ENCODE results near the gene RBFA.
"Not testable (repeated sequence)": the region's sequence is repeated elsewhere in the genome, so short reads cannot be mapped to it uniquely, and the experiment has no call there.

RBFA gene, protein sequence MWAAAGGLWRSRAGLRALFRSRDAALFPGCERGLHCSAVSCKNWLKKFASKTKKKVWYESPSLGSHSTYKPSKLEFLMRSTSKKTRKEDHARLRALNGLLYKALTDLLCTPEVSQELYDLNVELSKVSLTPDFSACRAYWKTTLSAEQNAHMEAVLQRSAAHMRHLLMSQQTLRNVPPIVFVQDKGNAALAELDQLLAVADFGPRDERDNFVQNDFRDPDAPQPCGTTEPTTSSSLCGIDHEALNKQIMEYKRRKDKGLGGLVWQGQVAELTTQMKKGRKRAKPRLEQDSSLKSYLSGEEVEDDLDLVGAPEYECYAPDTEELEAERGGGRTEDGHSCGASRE

DNA sequence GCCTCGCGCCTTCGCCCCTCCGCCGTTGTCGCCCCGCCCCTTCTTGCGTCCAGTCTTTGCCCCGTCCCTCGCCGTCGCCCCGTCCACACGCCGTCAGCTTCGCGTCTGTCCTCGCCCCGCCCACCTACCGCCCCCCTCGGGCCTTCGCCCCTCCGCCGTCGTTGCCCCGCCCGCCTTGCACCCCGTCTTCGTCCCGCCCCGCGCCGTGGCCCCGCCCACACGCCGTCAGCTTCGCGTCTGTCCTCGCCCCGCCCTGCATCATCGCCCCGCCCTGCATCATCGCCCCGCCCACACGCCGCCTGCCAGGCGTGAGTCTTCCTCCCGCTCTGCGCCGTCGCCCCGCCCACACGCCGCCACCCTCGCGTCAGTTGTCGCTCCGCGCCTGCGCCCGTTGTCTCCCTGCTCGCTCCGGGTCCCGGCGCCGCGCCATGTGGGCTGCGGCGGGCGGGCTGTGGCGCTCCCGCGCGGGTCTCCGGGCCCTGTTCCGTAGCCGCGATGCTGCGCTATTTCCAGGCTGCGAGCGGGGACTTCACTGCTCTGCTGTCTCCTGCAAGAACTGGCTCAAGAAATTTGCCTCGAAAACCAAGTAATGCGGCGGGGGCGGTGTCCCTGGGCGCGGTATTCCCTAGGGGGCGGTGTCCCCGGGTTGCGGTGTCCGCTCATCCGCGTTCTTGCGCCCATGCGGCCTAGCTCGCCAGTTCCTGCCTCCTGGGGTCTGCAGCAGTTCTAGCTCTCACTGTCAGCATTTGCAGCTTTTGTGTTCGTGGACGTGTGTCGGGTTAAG is at the start of gene RBFA:
Gene RBFA, plus strand, starts transcription at position 367 of the 784 bp plus-strand sequence. Its CDS starts 62 bp downstream, at position 429.
- peak; percentile 84 to 95 for DNase-seq

DNA sequence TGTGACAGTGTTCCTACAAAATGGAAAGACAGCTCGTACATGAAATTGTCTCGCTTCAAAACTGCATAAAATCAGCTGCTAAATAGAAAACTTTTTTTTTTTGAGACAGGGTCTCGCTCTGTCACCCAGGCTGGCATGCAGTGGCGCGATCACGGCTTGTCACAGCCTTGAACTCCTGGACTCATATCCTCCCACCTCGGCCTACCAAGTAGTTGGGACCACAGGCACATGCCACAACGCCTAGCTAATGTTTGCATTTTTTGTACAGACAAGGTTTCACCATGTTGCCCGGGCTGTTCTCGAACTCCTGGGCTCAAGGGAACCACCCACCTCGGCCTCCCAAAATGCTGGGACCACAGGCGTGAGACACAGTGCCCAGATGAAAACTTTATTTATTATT is 49.1 kb upstream of the RBFA start:
- no peak for DNase-seq

- no peak for DNase-seq
Measured at GRCh38 chr18:79986726-79987125, 47.5 kb upstream of the RBFA start.

DNA sequence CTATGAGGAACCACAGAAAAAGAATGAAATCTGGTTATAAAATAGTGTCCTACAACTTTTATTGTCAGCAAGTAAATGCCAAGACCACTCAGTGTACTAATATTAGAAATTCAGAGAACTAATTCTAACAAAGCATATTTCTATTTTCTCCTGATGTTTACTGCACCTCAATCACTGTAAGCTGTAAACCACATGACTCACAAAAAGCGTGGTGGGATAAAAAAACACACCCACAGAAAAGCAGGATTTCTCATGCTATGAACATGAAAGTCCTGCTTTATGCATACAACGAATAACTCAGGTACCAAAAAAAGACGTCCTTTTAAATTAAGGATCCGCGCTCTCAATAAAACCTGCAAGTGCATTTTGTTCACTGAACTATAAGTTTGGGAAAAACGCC is 46.7 kb upstream of the RBFA start:
- no peak for DNase-seq

DNA sequence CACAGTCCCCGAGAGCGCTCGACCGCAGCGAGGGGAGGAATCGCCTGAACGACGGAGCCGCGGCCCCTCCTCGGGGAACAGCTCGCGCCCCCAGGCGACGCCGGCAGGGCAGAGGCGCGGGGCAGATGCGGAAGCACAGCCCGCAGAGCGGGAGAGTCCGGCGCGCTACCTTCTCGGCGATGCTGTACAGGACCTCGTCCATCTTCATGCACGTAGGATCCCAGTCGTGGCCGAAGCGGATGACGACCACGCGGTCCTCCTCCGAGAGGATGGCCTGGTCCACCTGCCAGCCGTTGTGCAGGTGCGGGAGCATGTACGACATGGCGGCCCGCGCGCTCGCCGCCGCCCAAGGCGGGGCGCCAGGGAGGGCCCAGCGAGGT is 46.2 kb upstream of the RBFA start:
- DNase-seq: no peak

DNA sequence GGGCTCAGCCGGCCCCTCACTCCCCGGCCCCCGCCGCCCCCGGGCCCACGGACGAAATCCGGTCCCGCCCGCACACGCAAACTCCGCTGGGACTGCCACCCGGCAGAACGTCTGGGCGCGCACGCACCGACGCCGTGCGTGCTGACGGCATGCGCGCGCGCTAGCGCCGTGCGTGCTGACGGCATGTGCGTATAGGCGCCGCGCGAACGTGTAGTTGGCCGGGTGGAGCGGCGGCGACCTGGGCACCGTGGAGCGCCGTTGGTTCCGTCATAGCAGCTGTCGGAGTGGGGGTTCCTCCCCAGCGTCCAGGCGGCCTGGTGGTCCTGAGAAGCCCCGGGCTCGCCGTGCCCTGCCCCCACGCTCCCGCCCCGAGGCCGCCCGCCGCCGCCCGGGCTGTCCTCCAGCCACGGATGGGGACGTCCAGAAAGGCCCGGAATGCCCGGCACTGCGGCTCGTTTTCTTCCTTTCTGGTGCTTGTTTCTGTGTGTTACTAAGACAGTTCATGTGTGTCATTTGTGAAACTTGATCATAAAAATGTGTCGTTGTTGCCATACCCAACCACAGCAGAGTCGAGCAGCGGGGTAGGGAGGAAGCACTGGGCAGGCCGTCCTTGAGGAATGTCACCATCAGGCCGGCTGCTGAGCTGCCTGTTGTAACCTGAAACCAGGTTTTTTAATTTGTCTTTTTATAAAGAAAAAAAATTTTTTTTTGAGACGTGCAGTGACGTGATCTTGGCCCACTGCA is 45.6 kb upstream of the RBFA start, which contains the start of gene TXNL4A:
Gene TXNL4A, minus strand, starts transcription at position 113 of the 744 bp plus-strand sequence. CDS start 171 bp downstream, outside the sequence.
- DNase-seq: peak; percentile 21 to 72

DNA sequence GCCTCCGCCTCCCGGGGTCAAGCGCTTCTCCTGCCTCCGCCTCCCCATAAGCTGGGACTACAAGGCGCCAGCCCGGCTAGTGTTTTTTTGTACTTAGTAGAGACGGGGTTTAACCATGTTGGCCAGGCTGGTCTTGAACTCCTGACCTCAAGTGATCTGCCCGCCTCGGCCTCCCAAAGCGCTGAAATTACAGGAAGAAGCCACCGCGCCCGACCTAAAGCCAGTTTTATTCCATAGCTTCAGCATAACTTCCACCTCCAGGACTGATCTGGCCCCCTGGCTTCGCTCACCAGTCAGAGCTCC is 45.1 kb upstream of the RBFA start:
- DNase-seq: no peak

DNA sequence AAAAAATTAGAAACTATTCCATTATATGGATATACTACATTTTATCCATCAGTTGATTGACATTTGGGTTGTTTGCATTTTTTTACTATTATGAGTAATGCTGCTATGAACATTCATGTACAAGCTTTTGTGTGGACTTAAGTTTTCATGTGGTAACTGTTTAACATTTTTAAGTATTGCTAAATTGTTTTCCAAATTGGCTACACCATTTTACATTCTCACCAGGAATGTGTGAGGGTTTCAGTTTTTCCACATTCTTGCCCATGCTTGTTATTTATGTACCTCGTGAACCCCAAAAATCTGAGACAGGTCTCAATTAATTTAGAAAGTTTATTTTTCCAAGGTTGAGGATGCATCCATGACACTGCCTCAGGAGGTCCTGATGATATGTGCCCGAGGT is 42.7 kb upstream of the RBFA start:
- DNase-seq: no peak

DNA sequence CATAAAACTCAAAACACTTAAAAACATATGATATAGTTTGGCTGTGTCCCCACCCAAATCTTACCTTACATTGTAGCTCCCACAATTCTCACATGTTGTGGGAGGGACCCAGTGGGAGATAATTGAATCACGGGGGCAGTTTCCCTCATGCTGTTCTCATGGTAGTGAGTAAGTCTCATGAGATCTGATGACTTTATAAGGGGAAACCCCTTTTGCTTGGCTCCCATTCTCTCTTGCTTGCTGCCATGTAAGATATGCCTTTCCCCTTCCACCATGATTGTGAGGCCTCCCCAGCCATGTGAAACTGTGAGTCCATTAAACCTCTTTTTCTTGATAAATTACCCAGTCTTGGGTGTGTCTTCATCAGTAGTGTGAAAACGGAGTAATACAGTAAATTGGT is 34.5 kb upstream of the RBFA start:
- not testable (repeated sequence) for DNase-seq

- DNase-seq: no peak
Measured at GRCh38 chr18:80000877-80001276, 33.4 kb upstream of the RBFA start.

DNA sequence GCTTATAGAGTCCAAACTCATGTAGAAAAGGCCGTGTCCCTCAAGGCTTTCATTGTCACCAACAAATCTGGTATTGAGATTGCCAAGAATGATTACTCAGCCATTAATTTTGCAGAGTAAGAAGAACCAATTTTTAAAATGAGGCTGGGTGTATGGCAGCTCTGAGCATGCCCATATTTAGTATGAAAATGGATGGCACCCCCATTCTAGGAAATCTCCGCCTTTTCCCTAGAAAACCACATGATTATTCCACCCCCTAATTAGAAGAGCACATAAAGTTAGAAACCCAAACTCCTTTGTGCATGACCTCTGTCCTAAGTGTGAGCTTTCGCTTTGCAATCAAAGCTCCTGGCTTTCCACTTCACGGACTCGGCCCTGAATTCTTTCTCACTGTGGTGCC is 31.8 kb upstream of the RBFA start:
- no peak for DNase-seq

- DNase-seq: no peak
Measured at GRCh38 chr18:80004600-80005342, 29.5 kb upstream of the RBFA start.

DNA sequence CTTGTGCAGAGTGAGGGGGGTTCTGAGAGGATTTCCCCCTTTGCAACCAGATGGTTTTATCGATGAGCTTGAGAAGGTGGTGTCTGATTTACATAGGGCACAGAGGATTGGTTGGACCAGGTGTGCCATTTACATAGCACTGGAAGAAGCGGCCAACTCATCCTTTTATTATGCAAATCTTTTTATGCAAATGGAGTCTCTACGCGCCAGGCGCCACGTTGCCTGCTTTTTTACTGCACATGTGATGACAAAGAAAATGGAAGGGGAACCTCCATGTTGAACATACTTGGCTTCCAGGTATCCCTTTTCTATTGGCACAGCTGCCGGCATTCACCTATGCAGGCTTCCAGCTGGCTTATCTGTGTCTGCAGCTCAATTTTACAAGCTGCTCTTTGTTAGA is 27.5 kb upstream of the RBFA start:
- no peak for DNase-seq

DNA sequence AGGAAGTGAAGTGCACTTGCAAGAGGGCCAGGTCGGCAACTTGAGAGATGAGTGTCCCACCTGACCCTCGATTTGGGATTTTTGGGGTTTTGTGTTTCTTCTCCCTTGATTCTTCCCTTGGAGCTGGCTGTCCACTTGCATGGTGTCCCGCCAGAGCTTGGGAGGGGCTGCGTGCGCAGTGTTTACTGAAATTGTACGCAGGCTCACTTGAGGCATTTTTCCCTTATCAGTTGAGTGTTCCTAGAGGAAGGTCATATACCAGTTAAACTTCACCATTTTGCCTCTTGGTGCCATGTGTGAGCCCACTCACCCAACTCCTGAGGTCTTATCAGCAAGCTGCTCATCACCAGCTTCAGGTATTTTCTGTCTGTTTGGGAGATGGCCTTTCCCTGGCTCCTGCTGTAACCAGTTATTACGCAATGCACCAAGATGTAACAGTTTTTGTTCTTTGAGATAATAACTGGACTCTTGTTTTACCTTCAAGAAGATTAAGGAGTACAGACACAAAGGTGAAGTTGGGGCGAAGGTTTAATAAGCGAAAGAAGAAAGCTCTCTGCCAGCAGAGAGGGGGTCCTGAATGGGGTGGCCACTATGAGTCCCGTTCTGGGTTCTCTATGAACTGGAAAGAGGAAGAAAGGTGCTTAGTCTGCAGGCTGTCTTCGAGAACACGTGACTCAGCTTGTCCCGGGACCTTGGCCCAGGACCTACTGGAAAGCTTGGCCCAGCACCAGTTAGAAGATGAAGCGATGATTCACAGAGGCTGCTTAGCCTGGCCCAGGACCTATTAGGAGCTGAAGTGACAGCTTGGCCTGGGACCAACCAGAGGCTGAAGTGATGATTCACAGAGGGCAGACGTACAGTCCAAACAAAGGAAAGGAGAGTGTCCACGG is 24.3 kb upstream of the RBFA start:
- no peak for DNase-seq

DNA sequence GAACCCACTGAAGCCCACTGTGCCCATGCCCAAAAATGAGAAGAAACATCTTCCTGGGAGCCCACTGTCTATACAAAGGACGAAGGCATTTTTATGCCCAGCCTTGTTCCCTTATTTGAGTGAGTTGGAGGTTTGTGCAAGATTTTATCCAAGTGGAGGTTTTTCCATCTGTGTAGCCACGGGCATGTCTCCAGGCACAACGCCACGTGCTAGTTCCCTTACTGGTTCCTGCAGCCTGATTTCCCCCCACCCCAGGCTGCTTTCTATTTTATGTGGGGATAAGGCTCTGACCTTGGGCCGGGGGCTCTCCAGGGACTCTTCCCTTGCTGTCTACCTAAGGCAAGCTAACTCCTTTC is 23.7 kb upstream of the RBFA start:
- DNase-seq: no peak

GRCh38 chr18:80011496-80012137 is 22.6 kb upstream of the RBFA start:
- not testable (repeated sequence) for DNase-seq

DNA sequence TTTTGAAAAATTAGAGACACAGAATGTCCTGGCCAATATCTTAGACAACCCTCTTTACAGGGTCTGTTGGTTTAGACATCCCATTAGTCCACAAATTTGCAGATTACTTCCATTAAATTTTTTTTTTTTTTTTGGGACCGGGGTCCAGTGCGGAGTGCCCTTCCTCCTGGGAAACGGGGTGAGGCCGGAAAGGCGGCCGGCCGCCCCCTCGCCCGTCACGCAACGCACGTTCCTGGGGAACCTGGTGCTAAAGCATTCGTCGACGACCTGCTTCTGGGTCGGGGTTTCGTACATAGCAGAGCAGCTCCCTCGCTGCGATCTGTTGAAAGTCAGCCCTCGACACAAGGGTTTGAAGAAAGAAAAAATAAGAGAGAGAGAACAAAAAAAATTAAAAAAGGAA is 21.5 kb upstream of the RBFA start:
- DNase-seq: no peak

GRCh38 chr18:80022613-80023012 is 11.6 kb upstream of the RBFA start:
- DNase-seq: no peak

- DNase-seq: no peak
Measured at GRCh38 chr18:80023173-80023572, 11.1 kb upstream of the RBFA start.

GRCh38 chr18:80026363-80026762 is 7.9 kb upstream of the RBFA start:
- no peak for DNase-seq

DNA sequence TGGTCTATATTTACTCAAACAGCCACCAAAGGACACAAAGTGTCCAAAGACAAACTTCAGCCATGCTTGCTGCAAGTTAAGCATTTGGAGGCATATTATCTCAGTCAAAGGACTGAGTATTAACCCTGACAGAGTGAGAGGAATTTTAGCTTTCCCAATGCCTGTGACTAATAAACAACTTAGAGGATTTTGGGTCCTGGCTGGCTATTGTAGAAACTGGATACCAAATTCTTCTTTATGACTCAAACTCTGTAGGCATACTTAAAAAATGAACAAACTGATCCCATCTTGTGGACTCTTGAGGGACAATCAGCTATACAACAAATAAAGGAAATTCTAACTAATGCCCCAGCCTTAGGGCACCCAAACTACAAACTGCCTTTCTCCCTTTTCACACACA is 6.5 kb upstream of the RBFA start:
- not testable (repeated sequence) for DNase-seq

- DNase-seq: no peak
Measured at GRCh38 chr18:80029690-80030089, 4.5 kb upstream of the RBFA start.

Data from NCI-H187 (cell line).